Measurements from ENCODE around the gene MROH8.

The MROH8 gene

DNA sequence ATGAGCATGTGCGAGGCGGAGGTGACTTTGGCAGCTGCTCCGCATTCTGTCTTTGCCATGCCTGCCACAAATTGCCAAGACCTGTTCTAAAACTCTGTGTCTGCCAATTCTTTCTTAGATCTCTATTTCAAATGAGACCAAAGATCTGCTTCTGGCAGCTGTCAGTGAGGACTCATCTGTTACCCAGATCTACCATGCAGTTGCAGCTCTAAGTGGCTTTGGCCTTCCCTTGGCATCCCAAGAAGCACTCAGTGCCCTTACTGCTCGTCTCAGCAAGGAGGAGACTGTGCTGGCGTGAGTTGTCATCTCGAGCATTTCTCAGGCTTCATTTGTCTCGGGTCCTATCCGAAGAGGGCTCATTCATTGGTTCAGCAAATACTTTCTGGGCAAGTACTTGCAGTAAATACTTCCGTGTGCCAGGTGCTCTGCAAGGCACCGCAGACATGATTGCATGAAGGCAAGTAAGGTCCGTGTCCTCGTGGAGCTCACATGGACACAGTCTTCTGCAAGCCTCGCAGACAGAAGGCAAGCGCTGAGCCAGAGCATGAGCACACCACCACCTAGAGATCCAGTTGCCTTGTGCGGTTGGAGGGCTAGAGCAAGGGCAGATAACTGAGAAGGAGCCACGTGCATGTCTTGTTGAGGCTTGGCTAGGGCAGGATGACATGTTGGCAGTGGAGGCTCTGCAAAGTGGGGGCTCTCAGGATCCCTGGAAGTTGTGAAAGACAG, 19.7 kb upstream of the MROH8 start:
- no peak for DNase-seq (ENCODE audit: low read depth in 2 of 2)

DNA sequence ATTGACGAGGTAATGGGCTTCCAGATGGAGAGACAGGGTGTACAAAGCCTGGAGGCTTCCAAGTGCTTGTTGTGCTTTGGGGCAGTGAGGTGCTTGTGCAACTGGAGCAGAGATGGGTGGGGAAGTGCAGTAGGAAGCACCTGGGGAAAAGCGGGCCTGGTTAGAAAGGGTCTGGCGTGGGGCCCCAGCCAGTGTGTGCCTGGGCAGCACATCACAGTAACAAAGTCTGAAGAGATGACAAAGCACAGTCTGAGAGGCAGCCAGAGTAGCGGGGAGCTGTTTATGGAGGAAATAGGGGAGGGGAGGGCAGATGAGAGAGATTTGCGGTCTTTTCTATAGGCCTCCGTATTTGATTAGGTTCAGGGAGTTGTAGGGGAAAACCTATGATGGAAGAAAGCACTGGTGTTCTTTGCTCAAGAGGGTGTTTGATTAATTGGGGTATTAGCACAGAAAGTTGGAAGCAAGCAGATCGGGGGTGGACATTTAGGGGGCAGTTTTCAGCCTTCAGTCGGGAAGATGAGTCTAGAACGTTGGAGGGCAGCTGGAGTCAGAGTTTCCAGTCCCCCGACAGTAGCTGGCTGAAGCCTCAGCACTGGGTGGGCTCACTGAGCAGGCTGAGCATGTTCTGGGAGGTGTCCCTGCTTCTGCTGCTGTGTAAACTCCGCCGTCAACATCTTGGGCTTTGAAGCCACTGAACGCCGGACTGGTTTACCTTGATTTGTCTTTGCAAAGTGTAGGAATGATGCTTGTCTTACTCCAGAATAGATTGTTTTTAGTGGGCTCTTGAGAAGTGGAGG, 15.5 kb upstream of the MROH8 start:
- no peak for DNase-seq (ENCODE audit: low read depth in 2 of 2)

DNA sequence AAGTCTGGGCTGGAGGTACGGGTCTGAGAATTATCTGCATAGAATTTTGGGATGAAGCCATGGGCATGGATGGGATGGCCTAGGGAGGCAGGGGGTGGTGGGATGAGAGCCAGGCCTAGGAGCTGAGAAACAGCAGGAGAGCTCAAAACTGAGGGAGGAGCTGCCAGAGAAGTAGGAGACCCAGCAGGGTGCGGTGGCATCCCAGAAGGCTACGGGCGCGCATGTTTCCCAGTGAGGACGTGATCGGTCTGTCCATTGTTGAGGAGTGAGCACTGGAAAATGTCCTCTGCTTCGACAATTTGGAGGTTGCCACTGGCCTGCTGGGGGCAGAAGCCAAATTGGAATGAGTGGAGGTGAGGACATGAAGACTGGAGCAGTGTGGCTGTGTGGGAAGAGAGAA, 14.5 kb upstream of the MROH8 start:
- no peak for DNase-seq (ENCODE audit: low read depth in 2 of 2)

DNA sequence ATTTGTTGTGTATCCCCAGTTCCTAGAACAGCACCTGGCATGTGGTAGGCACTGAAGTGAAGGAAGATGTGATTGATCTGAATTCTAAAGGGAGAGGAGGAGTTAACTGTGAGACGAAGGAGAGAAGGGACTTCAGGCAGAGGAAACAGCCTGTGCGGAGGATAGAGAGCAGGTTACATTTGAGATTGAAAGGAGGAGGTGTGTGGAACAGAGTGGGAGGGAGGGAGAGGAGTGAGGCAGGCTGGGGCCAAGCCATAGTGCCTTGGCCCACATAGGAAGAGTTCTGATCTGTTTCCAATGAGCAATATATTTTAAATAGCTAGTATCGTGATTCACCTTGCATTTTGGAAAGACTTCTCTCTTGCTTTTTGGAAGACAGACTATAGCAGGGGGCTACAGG, 13.9 kb upstream of the MROH8 start:
- DNase-seq (ENCODE audit: low read depth in 2 of 2) = no peak

DNA sequence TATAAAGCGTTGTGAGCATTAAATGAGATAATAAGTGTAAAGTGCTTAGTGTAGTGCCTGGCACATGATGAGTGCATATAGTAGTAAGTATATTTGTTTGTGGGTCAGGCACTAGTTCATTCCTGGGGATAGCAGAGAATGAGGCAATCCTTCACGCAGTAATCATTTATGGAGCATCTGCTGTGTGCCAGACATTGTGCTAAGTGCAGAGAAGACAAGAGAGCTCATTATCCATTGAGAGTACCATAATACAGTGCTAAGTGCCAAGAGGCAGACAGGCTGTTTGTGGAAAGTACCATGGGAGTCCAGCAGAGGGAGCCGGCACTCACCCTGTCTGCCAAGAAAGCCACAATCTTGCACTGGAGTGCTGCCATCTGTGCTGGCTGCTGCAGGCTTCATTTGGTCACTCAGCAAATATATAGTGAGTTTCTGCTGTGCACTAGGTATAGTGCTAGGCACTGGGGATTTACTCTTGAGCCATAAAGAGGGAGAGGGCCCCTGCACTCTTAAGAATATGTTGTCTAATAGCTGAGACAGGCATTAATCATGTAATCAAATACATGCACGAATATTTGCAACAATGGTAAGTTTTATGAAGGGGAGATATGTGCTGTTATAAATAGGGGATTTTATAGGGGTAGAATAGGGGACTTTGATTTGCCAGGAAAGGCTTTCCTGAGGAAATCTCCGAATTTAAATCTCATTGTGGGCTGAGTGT, 12.9 kb upstream of the MROH8 start:
- DNase-seq (ENCODE audit: low read depth in 2 of 2) = peak; percentile 35 to 38

DNA sequence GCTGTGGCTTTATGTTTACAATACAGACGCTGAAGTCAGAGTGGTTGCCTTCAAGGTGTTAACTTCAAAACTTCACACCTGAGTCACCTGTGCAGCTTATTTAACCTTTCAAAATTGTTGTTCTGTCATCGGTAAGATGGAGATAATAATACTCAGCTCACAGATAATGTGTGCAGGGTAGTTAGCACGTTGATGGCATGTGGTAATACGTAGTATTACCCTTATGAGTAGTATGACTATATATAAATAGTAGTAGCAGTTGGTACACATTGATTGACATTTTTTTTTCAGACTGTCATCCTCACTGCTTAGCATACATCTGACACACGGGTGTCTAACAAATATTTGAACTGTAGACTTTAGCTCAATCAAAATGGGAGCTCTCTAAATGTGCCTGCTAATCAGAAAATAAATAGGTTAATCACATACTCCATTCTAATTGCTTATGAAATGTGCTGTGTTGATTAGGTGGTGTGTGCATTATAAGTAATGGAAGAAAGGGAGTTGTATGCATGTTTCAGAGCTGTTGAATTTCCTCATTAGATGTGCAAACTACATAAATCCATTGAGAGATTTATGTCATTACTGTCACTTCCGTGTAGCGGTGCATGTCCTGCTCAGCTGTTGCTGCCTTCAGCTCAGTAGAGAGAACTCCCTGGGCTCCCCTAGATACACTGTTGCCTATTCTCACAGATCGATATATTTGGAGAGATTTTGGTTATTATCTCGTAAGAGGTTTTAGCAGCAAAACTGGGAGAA, 11.2 kb upstream of the MROH8 start:
- DNase-seq (ENCODE audit: low read depth in 2 of 2) = no peak

DNA sequence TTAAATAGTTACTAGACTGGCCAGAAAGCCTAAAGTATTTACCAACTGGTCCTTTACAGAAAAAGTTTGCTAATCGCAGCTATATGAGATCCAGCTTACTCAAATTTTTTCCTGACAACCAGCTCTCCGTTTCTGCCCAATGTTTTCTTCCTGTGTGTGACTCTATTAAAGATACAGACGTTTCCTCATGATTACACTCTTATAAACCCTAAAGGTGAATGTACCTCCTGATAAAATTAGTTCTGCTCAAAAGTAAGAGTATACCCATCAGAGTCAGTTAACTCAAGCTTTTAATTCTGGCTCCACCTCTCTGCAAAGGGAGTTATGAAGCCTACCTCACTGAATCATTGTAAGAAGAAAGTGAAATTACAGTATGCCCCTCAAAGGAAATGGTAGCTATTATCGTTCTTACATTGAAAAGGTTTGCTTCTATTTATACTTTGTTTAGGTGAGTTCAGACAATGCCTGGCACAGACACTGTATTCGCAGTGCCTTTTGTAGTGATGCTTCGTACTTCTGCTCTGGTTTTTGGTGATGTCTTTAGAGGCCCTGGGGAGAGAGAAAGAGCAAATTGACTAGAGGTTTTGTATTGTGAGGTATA, 10.2 kb upstream of the MROH8 start:
- no peak for DNase-seq (ENCODE audit: low read depth in 2 of 2)

DNA sequence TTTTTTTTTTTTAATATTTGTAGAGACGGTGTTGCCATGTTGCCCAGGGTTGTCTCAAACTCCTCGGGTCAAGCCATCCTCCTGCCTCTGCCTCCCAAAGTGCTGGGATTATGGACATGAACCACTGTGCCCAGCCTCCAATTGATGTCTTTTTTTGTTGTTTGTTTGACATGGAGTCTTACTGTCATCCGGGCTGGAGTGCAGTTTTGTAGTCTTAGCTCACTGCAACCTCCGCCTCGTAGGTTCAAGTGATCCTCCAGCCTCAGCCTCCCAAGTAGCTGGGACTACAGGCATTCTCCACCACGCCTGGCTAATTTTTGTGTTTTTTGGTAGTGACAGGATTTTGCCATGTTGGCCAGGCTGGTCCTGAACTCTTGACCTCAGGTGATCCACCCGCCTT, 9.4 kb upstream of the MROH8 start:
- no peak for DNase-seq (ENCODE audit: low read depth in 2 of 2)

DNA sequence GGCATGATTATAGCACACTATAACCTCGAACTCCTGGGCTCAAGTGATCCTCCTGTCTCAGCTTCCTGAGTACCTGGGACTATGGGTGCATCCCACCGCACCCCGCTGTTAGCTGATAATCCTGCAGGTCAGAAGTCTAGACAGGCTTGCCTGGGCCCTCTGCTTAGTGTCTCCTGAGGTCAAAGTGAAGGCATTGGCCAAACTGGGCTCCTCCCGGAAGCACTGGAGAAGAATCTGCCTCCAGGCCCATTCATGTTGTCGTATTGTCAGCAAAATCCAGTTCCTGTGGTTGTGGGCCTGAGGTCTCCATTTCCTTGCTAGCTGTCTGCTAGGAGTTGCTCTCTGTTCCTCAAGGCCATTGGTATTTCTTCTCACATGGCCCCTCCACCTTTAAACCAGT, 6.3 kb upstream of the MROH8 start:
- no peak for DNase-seq (ENCODE audit: low read depth in 2 of 2)

DNA sequence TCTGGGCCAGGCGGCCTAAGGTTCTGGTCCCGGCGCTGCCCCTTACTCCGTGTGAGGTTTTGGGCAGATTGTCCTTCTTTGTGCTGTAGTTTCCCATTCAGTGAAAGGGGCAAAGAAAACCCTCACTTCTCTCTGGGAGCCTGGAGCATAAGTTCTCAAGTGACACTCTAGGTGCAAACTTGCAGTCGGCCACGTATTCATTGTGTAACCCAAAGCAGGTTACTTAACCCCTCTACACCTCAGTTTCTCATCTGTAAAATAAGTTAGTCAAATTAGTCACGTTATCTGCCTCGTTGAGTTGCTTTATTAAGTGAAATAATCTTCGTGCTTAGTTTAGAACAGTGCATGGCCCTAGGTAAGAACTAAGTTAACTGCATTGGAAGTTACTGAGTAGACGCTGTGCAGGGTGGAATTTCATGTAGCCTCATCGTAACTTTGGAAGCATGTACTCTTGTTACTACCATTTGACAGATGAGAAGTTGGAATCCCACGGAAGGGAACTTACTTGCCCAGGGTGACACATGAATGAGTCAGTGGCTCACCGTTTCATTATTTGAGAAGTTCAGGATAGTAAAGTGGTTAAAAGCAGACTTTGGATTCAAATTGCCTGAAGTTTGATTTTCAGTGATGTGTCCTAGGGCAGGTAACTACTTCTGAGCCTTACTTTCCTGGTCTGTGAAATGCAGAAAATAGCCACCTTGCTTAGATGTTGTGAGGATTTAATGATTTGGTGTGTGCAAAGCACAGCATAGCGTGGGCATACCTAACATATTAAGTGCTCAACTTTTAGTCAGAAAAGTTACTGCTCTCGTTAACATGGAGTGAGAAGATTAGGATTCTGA, 556 bp upstream of the MROH8 start:
- DNase-seq (ENCODE audit: low read depth in 2 of 2) = no peak

DNA sequence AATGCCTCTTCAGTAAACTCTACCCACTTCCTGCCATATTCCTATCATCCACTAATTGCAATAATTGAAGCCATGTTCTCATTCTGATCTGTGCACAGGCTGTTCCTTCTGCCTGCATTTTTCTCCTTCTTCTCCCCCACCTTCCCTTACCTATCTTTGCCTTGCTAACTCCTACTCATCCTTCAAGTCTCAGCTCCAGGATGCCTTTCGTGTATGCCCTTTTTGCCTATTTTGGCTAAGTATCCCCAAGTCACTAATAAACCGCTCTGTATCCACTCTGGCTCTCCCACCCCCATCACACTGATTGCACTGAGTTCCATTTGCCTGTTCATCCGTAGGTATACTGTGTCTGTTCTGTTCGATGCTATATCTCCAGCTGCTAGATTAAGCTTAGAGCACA, 6.5 kb downstream of the MROH8 start:
- no peak for DNase-seq (ENCODE audit: low read depth in 2 of 2)

DNA sequence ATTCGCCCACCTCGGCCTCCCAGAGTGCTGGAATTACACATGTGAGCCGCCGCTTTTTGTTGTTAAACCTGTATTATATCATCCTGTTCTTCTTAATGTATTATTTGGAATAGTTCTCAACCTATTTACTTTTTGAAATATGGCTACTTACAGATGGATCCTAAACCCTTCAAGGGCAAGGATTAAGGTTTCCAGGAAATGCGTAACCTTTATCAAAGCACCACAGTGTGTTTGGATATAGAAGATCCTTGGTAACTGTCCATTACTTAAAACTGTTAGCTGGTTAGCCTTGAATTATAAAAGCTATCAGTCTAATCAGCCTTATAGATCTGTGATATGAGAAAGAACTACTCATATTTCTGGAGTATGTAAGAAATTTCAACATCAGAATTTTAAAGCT, 12.5 kb downstream of the MROH8 start:
- DNase-seq (ENCODE audit: low read depth in 2 of 2) = no peak

DNA sequence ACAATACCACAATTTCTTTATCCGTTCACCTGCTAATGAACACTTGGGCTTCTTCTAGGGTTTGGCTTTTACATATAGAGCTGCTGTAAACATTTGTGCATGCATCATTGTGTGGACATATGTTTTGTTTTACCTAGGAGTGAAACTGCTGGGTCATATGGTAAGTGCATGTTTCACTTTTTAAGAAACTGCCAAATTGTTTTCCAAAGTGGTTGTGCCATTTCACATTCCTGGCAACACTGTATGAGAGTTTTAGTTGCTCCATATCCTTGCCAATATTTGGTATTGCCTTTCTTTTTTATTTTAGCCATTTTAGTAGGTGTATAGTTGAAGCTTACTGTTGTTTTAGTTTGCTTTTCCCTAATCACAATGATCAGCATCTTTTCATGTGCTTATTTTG, 14.3 kb downstream of the MROH8 start:
- DNase-seq (ENCODE audit: low read depth in 2 of 2) = no peak

DNA sequence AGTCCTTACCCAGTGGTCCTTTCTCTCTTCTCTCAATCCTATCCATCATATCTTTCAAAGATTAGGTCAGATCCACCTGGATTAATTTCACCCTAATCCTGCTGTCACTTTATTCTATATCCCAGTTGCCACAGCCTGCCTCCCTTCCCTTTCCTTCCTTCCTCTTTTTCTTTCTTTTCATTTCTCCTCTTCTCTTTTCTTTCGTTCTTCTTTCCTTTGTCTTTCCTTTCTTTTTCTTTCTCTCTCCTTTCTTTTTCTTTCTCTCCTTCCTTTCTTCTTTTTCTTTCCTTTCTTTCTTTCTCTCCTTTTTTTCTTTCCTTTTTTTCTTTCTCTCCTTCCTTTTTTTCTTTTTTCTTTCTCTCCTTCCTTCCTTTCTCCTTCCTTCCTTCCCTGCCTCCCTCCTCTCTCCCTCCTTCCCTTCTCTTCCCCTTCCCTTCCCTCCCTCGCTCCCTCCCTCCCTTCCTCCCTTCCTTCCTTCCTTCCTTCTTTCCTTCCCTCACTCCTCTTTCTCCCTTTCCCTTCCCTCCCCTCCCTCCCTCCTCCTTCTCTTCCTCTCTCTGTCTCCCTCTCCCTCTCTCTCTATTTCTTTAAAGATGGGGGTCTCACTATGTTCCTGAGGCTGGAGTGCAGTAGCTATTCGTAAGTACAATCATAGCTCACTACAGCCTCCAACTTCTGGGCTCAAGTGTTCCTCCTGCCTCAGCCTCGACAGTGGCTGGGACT, 15.4 kb downstream of the MROH8 start:
- DNase-seq (ENCODE audit: low read depth in 2 of 2) = no peak

DNA sequence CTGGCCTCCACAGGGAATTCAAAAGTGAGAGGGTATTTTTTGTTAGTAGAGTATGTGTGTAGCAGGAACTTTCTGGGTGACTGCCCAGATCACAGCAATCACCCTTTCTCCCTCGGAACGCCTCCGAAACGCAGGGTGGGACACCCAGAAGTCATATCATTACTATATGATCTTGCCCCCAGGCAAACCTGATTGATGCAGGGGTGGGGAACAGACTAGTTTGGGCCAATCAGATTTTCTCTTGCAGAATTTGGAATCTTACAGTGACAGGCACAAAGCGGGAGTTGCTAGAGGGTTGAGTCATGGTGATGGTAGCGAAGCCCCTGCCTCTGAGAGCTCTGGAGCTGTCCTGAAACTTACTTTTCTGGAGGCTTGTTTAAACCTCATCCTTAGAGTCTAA, 16.7 kb downstream of the MROH8 start:
- no peak for DNase-seq (ENCODE audit: low read depth in 2 of 2)

DNA sequence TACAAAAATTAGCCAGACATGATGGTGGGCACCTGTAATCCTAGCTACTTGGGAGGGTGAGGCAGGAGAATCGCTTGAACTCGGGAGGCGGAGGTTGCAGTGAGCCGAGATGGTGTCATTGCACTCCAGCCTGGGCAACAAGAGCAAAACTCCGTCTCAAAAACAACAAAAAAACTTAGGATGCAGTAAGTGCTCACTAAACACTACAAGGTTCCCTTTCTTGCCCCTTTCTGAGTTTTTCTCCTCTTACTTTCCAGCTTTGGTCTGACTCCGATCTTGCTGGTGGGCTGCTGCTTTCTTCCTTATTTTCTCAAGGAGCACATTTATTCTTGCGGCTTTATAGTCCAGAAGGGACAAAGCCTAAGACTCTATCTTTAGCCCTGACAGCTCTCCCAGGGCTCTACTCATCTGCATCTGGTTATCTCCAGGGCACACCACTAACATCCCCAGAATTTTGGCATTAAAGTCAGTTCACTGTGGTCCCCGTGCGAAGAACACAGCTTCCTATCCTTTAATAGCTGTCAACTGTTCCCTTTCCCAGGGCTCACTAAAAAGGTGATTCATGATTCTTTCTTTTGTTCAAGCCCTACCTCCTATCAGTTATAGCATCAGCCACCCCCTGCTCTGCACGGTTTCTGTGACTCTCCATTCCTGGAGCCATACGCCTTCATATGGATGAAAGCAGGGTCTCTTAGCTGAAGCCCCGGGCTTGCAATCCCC, 17.4 kb downstream of the MROH8 start:
- no peak for DNase-seq (ENCODE audit: low read depth in 2 of 2)

DNA sequence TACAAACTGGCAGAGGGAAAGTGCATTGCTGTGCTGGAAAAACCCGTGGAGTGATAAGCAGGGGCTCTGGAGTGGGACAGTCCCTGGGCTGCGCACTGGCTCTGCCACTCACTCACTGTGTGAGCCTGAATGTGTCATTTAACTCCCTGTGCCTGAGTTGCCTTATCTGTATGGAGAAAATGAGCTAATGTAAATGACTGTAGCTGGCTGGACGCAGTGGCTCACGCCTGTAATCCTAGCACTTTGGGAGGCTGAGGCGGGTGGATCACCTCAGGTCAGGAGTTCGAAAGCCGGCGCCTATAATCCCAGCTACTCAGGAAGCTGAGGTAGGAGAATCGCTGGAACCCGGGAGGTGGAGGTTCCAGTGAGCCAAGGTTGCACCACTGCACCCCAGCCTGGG, 18.7 kb downstream of the MROH8 start:
- no peak for DNase-seq (ENCODE audit: low read depth in 2 of 2)

DNA sequence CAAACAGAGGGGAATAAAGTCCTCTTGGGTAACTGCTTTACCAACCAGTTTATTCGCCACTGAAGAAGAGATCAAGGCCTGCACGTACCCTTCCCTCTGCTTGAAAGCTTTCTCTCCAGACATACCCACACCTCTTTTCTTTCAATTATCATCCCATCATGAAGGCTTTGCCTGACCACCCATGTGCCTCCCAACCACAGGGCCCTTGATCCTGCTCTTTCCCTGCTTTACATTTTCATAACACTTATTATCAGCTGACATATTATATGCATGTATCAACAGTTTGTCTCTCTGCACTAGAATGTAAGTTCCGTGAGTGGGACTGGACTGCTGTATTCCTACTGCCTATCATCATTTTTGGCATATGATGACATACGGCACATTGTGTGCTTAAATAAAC, 21.1 kb downstream of the MROH8 start:
- no peak for DNase-seq (ENCODE audit: low read depth in 2 of 2)

DNA sequence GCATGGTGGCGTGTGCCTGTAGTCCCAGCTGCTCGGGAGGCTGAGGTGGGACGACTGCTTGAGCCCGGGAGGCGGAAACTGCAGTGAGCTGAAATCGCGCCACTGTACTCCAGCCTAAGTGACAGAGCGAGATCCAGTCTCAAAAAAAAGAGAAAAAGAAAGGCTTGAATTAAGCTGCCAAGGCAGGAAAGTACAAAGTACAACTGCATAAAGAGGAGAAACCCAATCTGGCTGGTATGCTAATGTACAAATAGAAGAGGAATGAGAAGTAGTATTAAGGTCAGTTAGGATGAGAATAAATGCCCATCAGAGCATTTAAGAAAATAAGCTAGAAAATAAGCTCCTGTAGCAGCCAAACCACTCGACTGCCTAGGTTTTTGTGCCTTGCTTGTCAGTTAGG, 23.4 kb downstream of the MROH8 start:
- no peak for DNase-seq (ENCODE audit: low read depth in 2 of 2)
